CD4-positive, CD25-positive, alpha-beta regulatory T cell (primary cell): ENCODE measurements around the gene ZNF467. TPM values are rescaled to one million over a fixed set of nuclear protein-coding genes. Genes with fewer than 3 reads are reported as not detected.

Experiments
- ATAC-seq, 2 donors: fragments of 150-1000 bp; cut with Tn5 transposase; one replicate each; pipeline ENCODE4 v1.10.0; 2021; ENCODE audit warnings: low read depth in 2 of 2, moderate number of reproducible peaks in 2 of 2, moderate library complexity in 1 of 2
- DNase-seq, 3 donors: peaks; one replicate each; pipeline versions ENCODE4 v3.0.0 to v3.0.0-alpha.2; 2012 to 2022; ENCODE audit warnings: mixed read lengths in 1 of 3
- H3K27ac ChIP-seq: one replicate; pipeline ENCODE4 v1.7.0; 2013; ENCODE audit warnings: mild to moderate bottlenecking, low read length; ENCODE audit not compliant: insufficient read depth, poor library complexity, severe bottlenecking
- H3K27me3 ChIP-seq: one replicate; pipeline ENCODE4 v1.7.0; 2013; ENCODE audit warnings: low read length; ENCODE audit not compliant: control insufficient read depth, insufficient read depth
- H3K36me3 ChIP-seq: one replicate; pipeline ENCODE4 v1.7.0; 2013; ENCODE audit warnings: mild to moderate bottlenecking, low read length, moderate library complexity; ENCODE audit not compliant: control insufficient read depth, insufficient read depth
- H3K4me1 ChIP-seq: 2 replicates; pipeline ENCODE4 v1.7.0; 2013; ENCODE audit warnings: mild to moderate bottlenecking, low read length; ENCODE audit not compliant: insufficient read depth, control insufficient read depth, poor library complexity, severe bottlenecking
- H3K4me3 ChIP-seq: one replicate; pipeline ENCODE4 v1.7.0; 2013; ENCODE audit warnings: low read depth, mild to moderate bottlenecking, low read length, moderate library complexity
- H3K9me3 ChIP-seq, 2 experiments: 1 replicate in 1 of 2; 2 replicates in 1 of 2; pipeline ENCODE4 v1.7.0; 2013; ENCODE audit warnings: low read length in 2 of 2, mild to moderate bottlenecking in 1 of 2, moderate library complexity in 1 of 2; ENCODE audit not compliant: control insufficient read depth in 2 of 2
- H3K27ac Mint-ChIP-seq, 3 donors: one replicate each; pipeline ENCODE4 v1.8.0; 2020 to 2022; ENCODE audit warnings: mild to moderate bottlenecking in 3 of 3, mixed read lengths in 3 of 3, moderate library complexity in 2 of 3
- H3K27me3 Mint-ChIP-seq: one replicate; pipeline ENCODE4 v1.8.0; 2022; ENCODE audit warnings: mild to moderate bottlenecking, mixed read lengths
- H3K36me3 Mint-ChIP-seq: one replicate; pipeline ENCODE4 v1.8.0; 2020; ENCODE audit warnings: mixed read lengths
- H3K4me1 Mint-ChIP-seq, 4 donors: one replicate each; pipeline ENCODE4 v1.8.0; 2020 to 2022; ENCODE audit warnings: mixed read lengths in 4 of 4, mild to moderate bottlenecking in 1 of 4
- H3K4me3 Mint-ChIP-seq, 4 donors: one replicate each; pipeline ENCODE4 v1.8.0; 2020 to 2022; ENCODE audit warnings: mild to moderate bottlenecking in 4 of 4, mixed read lengths in 4 of 4, moderate library complexity in 3 of 4
- H3K9me3 Mint-ChIP-seq, 7 donors: one replicate each; pipeline ENCODE4 v1.8.0; 2020 to 2022; ENCODE audit warnings: mixed read lengths in 7 of 7, mild to moderate bottlenecking in 3 of 7, moderate library complexity in 2 of 7
- polyA plus RNA-seq, 4 donors: library from polyadenylated mRNA; unstranded; fragments of 300-500 nt; fragmentation: Illumina TruSeq; gene quantifications; one replicate each; pipeline ENCODE4 v1.2.3, GENCODE V29; 2021
- total RNA-seq: library from RNA; stranded (reverse); gene quantifications from one replicate; pipeline ENCODE4 v1.2.3, GENCODE V29; 2022

Gene ZNF467
- total and polyA plus RNA-seq, 5 donors from 2014 or later = 0.76 to 2.3 (median 1.1) TPM

- DNase-seq (no peak), ATAC-seq (no peak)
- H3K9me3 Mint-ChIP-seq = no peaks in the 10 kb centered on the region
- no peak overlapping the region for H3K4me3 ChIP-seq
- H3K4me3 Mint-ChIP-seq = no peak overlapping the region
- no peaks in the 10 kb centered on the region for H3K4me1 ChIP-seq
- no peaks in the 10 kb centered on the region for H3K27me3 Mint-ChIP-seq
- no peaks in the 10 kb centered on the region for H3K27me3 ChIP-seq
- no peaks in the 10 kb centered on the region for H3K9me3 ChIP-seq
- H3K36me3 ChIP-seq = no peaks in the 10 kb centered on the region
- H3K27ac ChIP-seq = no peak overlapping the region
- no peaks in the 10 kb centered on the region for H3K4me1 Mint-ChIP-seq
- H3K27ac Mint-ChIP-seq = no peak overlapping the region
- no peaks in the 10 kb centered on the region for H3K36me3 Mint-ChIP-seq
Measured at GRCh38 chr7:149802966-149803365, 29.6 kb upstream of the ZNF467 start.

GRCh38 chr7:149801816-149802215, 28.4 kb upstream of the ZNF467 start:
- Histone ChIP-seq H3K4me1 (no peaks in the 10 kb centered on the region), H3K27me3 (no peaks in the 10 kb centered on the region), H3K36me3 (no peaks in the 10 kb centered on the region), H3K4me3 (no peak overlapping the region), H3K27ac (no peak overlapping the region), H3K9me3 (no peaks in the 10 kb centered on the region)
- Mint-ChIP-seq H3K27me3 (peaks cover 6% of the 10 kb centered on the region), H3K4me3 (no peak overlapping the region), H3K27ac (no peak overlapping the region), H3K9me3 (no peaks in the 10 kb centered on the region), H3K36me3 (no peaks in the 10 kb centered on the region), H3K4me1 (no peaks in the 10 kb centered on the region)
- DNase-seq (no peak), ATAC-seq (no peak)

GRCh38 chr7:149801002-149801566, 27.7 kb upstream of the ZNF467 start:
- Histone ChIP-seq H3K27ac (no peak overlapping the region), H3K4me1 (no peaks in the 10 kb centered on the region), H3K36me3 (no peaks in the 10 kb centered on the region), H3K9me3 (no peaks in the 10 kb centered on the region), H3K27me3 (no peaks in the 10 kb centered on the region), H3K4me3 (no peak overlapping the region)
- no peaks in the 10 kb centered on the region for H3K36me3 Mint-ChIP-seq
- no peaks in the 10 kb centered on the region for H3K4me1 Mint-ChIP-seq
- DNase-seq (no peak), ATAC-seq (no peak)
- H3K27me3 Mint-ChIP-seq = peaks cover 6% of the 10 kb centered on the region
- H3K9me3 Mint-ChIP-seq = no peaks in the 10 kb centered on the region
- H3K27ac Mint-ChIP-seq = no peak overlapping the region
- no peak overlapping the region for H3K4me3 Mint-ChIP-seq

GRCh38 chr7:149800169-149800555, 26.8 kb upstream of the ZNF467 start:
- DNase-seq (no peak), ATAC-seq (no peak)
- no peaks in the 10 kb centered on the region for H3K9me3 ChIP-seq
- H3K36me3 Mint-ChIP-seq = no peaks in the 10 kb centered on the region
- H3K27ac ChIP-seq = no peak overlapping the region
- H3K27me3 ChIP-seq = no peaks in the 10 kb centered on the region
- no peak overlapping the region for H3K4me3 Mint-ChIP-seq
- peaks cover 6% of the 10 kb centered on the region for H3K27me3 Mint-ChIP-seq
- no peak overlapping the region for H3K27ac Mint-ChIP-seq
- no peaks in the 10 kb centered on the region for H3K4me1 Mint-ChIP-seq
- H3K36me3 ChIP-seq = no peaks in the 10 kb centered on the region
- H3K4me3 ChIP-seq = no peak overlapping the region
- no peaks in the 10 kb centered on the region for H3K4me1 ChIP-seq
- no peaks in the 10 kb centered on the region for H3K9me3 Mint-ChIP-seq

- ATAC-seq = no peak
- no peaks in the 10 kb centered on the region for H3K27me3 ChIP-seq
- Mint-ChIP-seq H3K27me3 (peaks cover 6% of the 10 kb centered on the region), H3K4me3 (no peak overlapping the region), H3K4me1 (no peaks in the 10 kb centered on the region), H3K9me3 (no peaks in the 10 kb centered on the region), H3K27ac (no peak overlapping the region), H3K36me3 (no peaks in the 10 kb centered on the region)
- no peaks in the 10 kb centered on the region for H3K9me3 ChIP-seq
- H3K27ac ChIP-seq = no peak overlapping the region
- no peaks in the 10 kb centered on the region for H3K4me1 ChIP-seq
- no peak overlapping the region for H3K4me3 ChIP-seq
- H3K36me3 ChIP-seq = no peaks in the 10 kb centered on the region
- peak; percentile 45 to 50 (median 48) for DNase-seq
Measured at GRCh38 chr7:149799397-149800168, 26.2 kb upstream of the ZNF467 start.

- Histone ChIP-seq H3K27me3 (no peaks in the 10 kb centered on the region), H3K36me3 (no peaks in the 10 kb centered on the region), H3K4me3 (no peak overlapping the region), H3K4me1 (no peaks in the 10 kb centered on the region), H3K27ac (no peak overlapping the region), H3K9me3 (no peaks in the 10 kb centered on the region)
- Mint-ChIP-seq H3K4me1 (no peaks in the 10 kb centered on the region), H3K4me3 (no peak overlapping the region), H3K36me3 (no peaks in the 10 kb centered on the region), H3K9me3 (no peaks in the 10 kb centered on the region), H3K27me3 (peaks cover 8% of the 10 kb centered on the region), H3K27ac (no peak overlapping the region)
- ATAC-seq = no peak
- DNase-seq = no peak
Measured at GRCh38 chr7:149797771-149798170, 24.4 kb upstream of the ZNF467 start.

- H3K4me3 ChIP-seq = no peak overlapping the region
- Mint-ChIP-seq H3K36me3 (no peaks in the 10 kb centered on the region), H3K27me3 (peaks cover 10% of the 10 kb centered on the region), H3K4me1 (no peaks in the 10 kb centered on the region), H3K9me3 (no peaks in the 10 kb centered on the region), H3K4me3 (no peak overlapping the region), H3K27ac (no peak overlapping the region)
- no peaks in the 10 kb centered on the region for H3K9me3 ChIP-seq
- no peaks in the 10 kb centered on the region for H3K36me3 ChIP-seq
- no peak overlapping the region for H3K27ac ChIP-seq
- DNase-seq = no peak
- no peak for ATAC-seq
- no peaks in the 10 kb centered on the region for H3K4me1 ChIP-seq
- H3K27me3 ChIP-seq = no peaks in the 10 kb centered on the region
Measured at GRCh38 chr7:149796287-149796860, 23.0 kb upstream of the ZNF467 start.

- H3K36me3 Mint-ChIP-seq = no peaks in the 10 kb centered on the region
- ATAC-seq (no peak), DNase-seq (no peak)
- H3K27me3 Mint-ChIP-seq = peaks cover 10% of the 10 kb centered on the region
- Histone ChIP-seq H3K36me3 (no peaks in the 10 kb centered on the region), H3K27me3 (no peaks in the 10 kb centered on the region), H3K27ac (no peak overlapping the region), H3K4me1 (peaks cover 2% of the 10 kb centered on the region), H3K4me3 (no peak overlapping the region), H3K9me3 (no peaks in the 10 kb centered on the region)
- no peaks in the 10 kb centered on the region for H3K9me3 Mint-ChIP-seq
- H3K4me3 Mint-ChIP-seq = no peak overlapping the region
- no peak overlapping the region for H3K27ac Mint-ChIP-seq
- H3K4me1 Mint-ChIP-seq = no peaks in the 10 kb centered on the region
Measured at GRCh38 chr7:149795126-149795525, 21.7 kb upstream of the ZNF467 start.
